H1 (cell line): ENCODE data around the gene PRIMPOL. TPM values are rescaled to one million over a fixed set of nuclear protein-coding genes. Genes with fewer than 3 reads are reported as not detected.

Experiments
- CTCF ChIA-PET: fragments of 300-600 bp; sonication (Branson Sonifier 250); formaldehyde crosslinking; loops from one replicate; lab custom pipeline; 2021; ENCODE audit not compliant: partially characterized antibody; lab: Charles Lee
- POLR2A ChIA-PET: fragments of 300-600 bp; sonication (Branson Sonifier 250); formaldehyde crosslinking; loops from one replicate; lab custom pipeline; 2021; ENCODE audit warnings: inconsistent platforms; ENCODE audit not compliant: partially characterized antibody; lab: Charles Lee
- DNase-seq, 2 experiments: peaks; one replicate each; pipeline versions ENCODE4 v3.0.0 to v3.0.0-alpha.2; 2010 to 2022; ENCODE audit warnings: low spot score in 2 of 2, low read depth in 1 of 2, mixed read lengths in 1 of 2
- FAIRE-seq: peaks from 2 replicates; lab custom pipeline; 2011; peaks lifted over from hg19 to GRCh38; lab: Jason Lieb, UNC
- H2AFZ ChIP-seq: 2 replicates; pipeline ENCODE4 v1.8.1; 2012; ENCODE audit warnings: low read length, inconsistent platforms
- H2AK5ac ChIP-seq: 2 replicates; pipeline ENCODE4 v1.6.1; 2013; ENCODE audit warnings: low read depth, low read length
- H2BK120ac ChIP-seq: replicated peaks from 2 replicates; pipeline ENCODE3; 2013; ENCODE audit warnings: low read depth, low read length, inconsistent platforms
- H2BK12ac ChIP-seq: 2 replicates; pipeline ENCODE4 v1.6.1; 2013; ENCODE audit warnings: low read depth, low read length
- H2BK15ac ChIP-seq: 2 replicates; pipeline ENCODE4 v1.6.1; 2013; ENCODE audit warnings: low read length
- H2BK20ac ChIP-seq: 2 replicates; pipeline ENCODE4 v1.6.1; 2013; ENCODE audit warnings: low read length
- H2BK5ac ChIP-seq: 2 replicates; pipeline ENCODE4 v1.6.1; 2013; ENCODE audit warnings: low read depth, low read length
- H3K14ac ChIP-seq: 2 replicates; pipeline ENCODE4 v1.6.1; 2013; ENCODE audit warnings: inconsistent platforms; ENCODE audit not compliant: insufficient read length
- H3K18ac ChIP-seq: 2 replicates; pipeline ENCODE4 v1.6.1; 2013; ENCODE audit warnings: low read length; ENCODE audit errors: extremely low read depth
- H3K23ac ChIP-seq: 2 replicates; pipeline ENCODE4 v1.6.1; 2013; ENCODE audit warnings: inconsistent platforms; ENCODE audit not compliant: insufficient read length
- H3K23me2 ChIP-seq: 2 replicates; pipeline ENCODE4 v1.6.1; 2013; ENCODE audit warnings: low read depth, low read length
- H3K27ac ChIP-seq: 2 replicates; pipeline ENCODE4 v1.6.1; 2011; ENCODE audit warnings: low read depth, low read length, inconsistent platforms
- H3K27me3 ChIP-seq, 4 experiments: replicated peaks in 1 of 4; 1 replicate in 1 of 4; 2 replicates in 3 of 4; pipeline versions ENCODE4 v1.6.1 to v1.8.1; 2011 to 2013; ENCODE audit warnings: low read length in 3 of 4, mild to moderate bottlenecking in 3 of 4, inconsistent platforms in 2 of 4, mixed read lengths in 2 of 4, moderate library complexity in 1 of 4; ENCODE audit not compliant: control insufficient read depth in 3 of 4, insufficient read depth in 3 of 4; ENCODE audit errors: extremely low read depth in 1 of 4
- H3K36me3 ChIP-seq, 4 experiments: 2 replicates each; pipeline versions ENCODE4 v1.6.1 to v1.8.1; 2011 to 2013; ENCODE audit warnings: mild to moderate bottlenecking in 4 of 4, low read length in 3 of 4, moderate library complexity in 2 of 4, control low read depth in 1 of 4, inconsistent platforms in 1 of 4; ENCODE audit not compliant: insufficient read depth in 4 of 4, control insufficient read depth in 2 of 4
- H3K4ac ChIP-seq: replicated peaks from 2 replicates; pipeline ENCODE3; 2013; ENCODE audit warnings: low read length, low read depth, mixed read lengths, inconsistent platforms; ENCODE audit not compliant: insufficient read length
- H3K4me1 ChIP-seq, 4 experiments: replicated peaks in 1 of 4; 1 replicate in 1 of 4; 2 replicates in 3 of 4; pipeline versions ENCODE4 v1.6.1 to v1.8.1; 2011 to 2013; ENCODE audit warnings: low read length in 3 of 4, inconsistent platforms in 2 of 4, mixed read lengths in 1 of 4; ENCODE audit not compliant: insufficient read depth in 4 of 4, control insufficient read depth in 3 of 4
- H3K4me2 ChIP-seq, 2 experiments: 2 replicates each; pipeline versions ENCODE4 v1.6.1 to v1.8.1; 2011 to 2013; ENCODE audit warnings: low read depth in 2 of 2, low read length in 2 of 2, control low read depth in 1 of 2, inconsistent platforms in 1 of 2, mild to moderate bottlenecking in 1 of 2; ENCODE audit not compliant: insufficient read depth in 1 of 2
- H3K4me3 ChIP-seq, 4 experiments: fragments of 200-600, 300-600 bp in 1 of 4; sonication (generic), shearing (Covaris generic), sonication (Bioruptor Twin) in 1 of 4; 2 replicates each; pipeline versions ENCODE4 v1.5.1 to v1.8.1; 2011 to 2016; ENCODE audit warnings: low read length in 4 of 4, low read depth in 3 of 4, control low read depth in 2 of 4, inconsistent platforms in 2 of 4, mild to moderate bottlenecking in 2 of 4, mixed read lengths in 1 of 4, moderate library complexity in 1 of 4; ENCODE audit not compliant: insufficient read depth in 2 of 4; ENCODE audit errors: extremely low read depth in 1 of 4
- H3K56ac ChIP-seq: replicated peaks from 2 replicates; pipeline ENCODE3; 2013; ENCODE audit warnings: low read depth, mild to moderate bottlenecking, mixed read lengths, low read length, inconsistent platforms; ENCODE audit not compliant: insufficient read length
- H3K79me1 ChIP-seq: 2 replicates; pipeline ENCODE4 v1.6.1; 2013; ENCODE audit warnings: low read depth, low read length, control low read depth
- H3K79me2 ChIP-seq, 2 experiments: 2 replicates each; pipeline versions ENCODE4 v1.6.1 to v1.8.1; 2012 to 2013; ENCODE audit warnings: low read length in 2 of 2, mild to moderate bottlenecking in 2 of 2, inconsistent platforms in 1 of 2; ENCODE audit not compliant: insufficient read depth in 2 of 2, control insufficient read depth in 1 of 2
- H3K9ac ChIP-seq, 4 experiments: replicated peaks in 1 of 4; 1 replicate in 1 of 4; 2 replicates in 3 of 4; pipeline versions ENCODE4 v1.6.1 to v1.8.1; 2011 to 2013; ENCODE audit warnings: low read depth in 3 of 4, low read length in 3 of 4, control low read depth in 2 of 4, mild to moderate bottlenecking in 2 of 4, moderate library complexity in 2 of 4, inconsistent platforms in 1 of 4; ENCODE audit errors: extremely low read depth in 1 of 4
- H3K9me3 ChIP-seq, 2 experiments: 2 replicates each; pipeline versions ENCODE4 v1.6.1 to v1.8.1; 2012 to 2013; ENCODE audit warnings: mild to moderate bottlenecking in 2 of 2, moderate library complexity in 2 of 2, control low read depth in 1 of 2, inconsistent platforms in 1 of 2, low read depth in 1 of 2, low read length in 1 of 2, mixed read lengths in 1 of 2; ENCODE audit not compliant: insufficient read depth in 2 of 2
- H4K20me1 ChIP-seq, 2 experiments: replicated peaks in 1 of 2; 2 replicates each; pipeline versions ENCODE3 to v1.8.1; 2011 to 2013; ENCODE audit warnings: inconsistent platforms in 2 of 2, low read length in 2 of 2, mild to moderate bottlenecking in 1 of 2; ENCODE audit not compliant: insufficient read depth in 2 of 2, control insufficient read depth in 1 of 2
- H4K5ac ChIP-seq: 2 replicates; pipeline ENCODE4 v1.6.1; 2013; ENCODE audit warnings: low read length, low read depth, mixed read lengths, inconsistent platforms; ENCODE audit not compliant: insufficient read length
- H4K8ac ChIP-seq: 2 replicates; pipeline ENCODE4 v1.8.0; 2013; ENCODE audit warnings: mild to moderate bottlenecking, moderate library complexity, low read length, inconsistent platforms; ENCODE audit not compliant: insufficient read depth; ENCODE audit errors: extremely low read depth
- H4K91ac ChIP-seq: replicated peaks from 2 replicates; pipeline ENCODE3; 2013; ENCODE audit warnings: low read length, mixed read lengths, inconsistent platforms; ENCODE audit not compliant: insufficient read length
- BACH1 ChIP-seq: IDR thresholded peaks from 2 replicates; pipeline ENCODE4 v1.6.1; 2012; ENCODE audit warnings: low read length, improper control_type of control experiment
- CHD1 ChIP-seq: IDR thresholded peaks from 2 replicates; pipeline ENCODE4 v1.6.1; 2012; ENCODE audit warnings: low read depth, low read length, improper control_type of control experiment
- JUN ChIP-seq: IDR thresholded peaks from 2 replicates; pipeline ENCODE4 v1.6.1; 2011; ENCODE audit warnings: low read depth, mild to moderate bottlenecking, improper control_type of control experiment, low read length
- NRF1 ChIP-seq: IDR thresholded peaks from 2 replicates; pipeline ENCODE4 v1.6.1; 2011; ENCODE audit warnings: mild to moderate bottlenecking, low read depth, low read length, improper control_type of control experiment
- POLR2AphosphoS5 ChIP-seq: IDR thresholded peaks from 2 replicates; pipeline ENCODE4 v1.6.1; 2011; ENCODE audit warnings: low read depth, low read length
- RFX5 ChIP-seq: IDR thresholded peaks from 2 replicates; pipeline ENCODE4 v1.6.1; 2011; ENCODE audit warnings: low read depth, low read length, improper control_type of control experiment, borderline replicate concordance
- SIRT6 ChIP-seq: IDR thresholded peaks from one replicate; pipeline ENCODE4 v1.7.1; 2012; ENCODE audit warnings: low read length, inconsistent platforms
- SP2 ChIP-seq: IDR thresholded peaks from 2 replicates; pipeline ENCODE4 v1.6.1; 2012; ENCODE audit warnings: mild to moderate bottlenecking, low read length, inconsistent platforms
- SRF ChIP-seq: IDR thresholded peaks from 2 replicates; pipeline ENCODE4 v1.6.1; 2011; ENCODE audit warnings: mild to moderate bottlenecking, low read depth, low read length, moderate library complexity
- TCF12 ChIP-seq: IDR thresholded peaks from 2 replicates; pipeline ENCODE4 v1.6.1; 2011; ENCODE audit warnings: low read depth, mild to moderate bottlenecking, low read length
- polyA plus RNA-seq, 7 experiments: library from polyadenylated mRNA; depleted of rRNA in 3 of 7; stranded (reverse) in 5 of 7; unstranded in 2 of 7; fragments of >200 nt in 5 of 7; fragments of 200-250 nt in 2 of 7; gene quantifications; 1 replicate in 5 of 7; 2 replicates in 1 of 7; 4 replicates in 1 of 7; pipeline versions ENCODE4 v1.2.1 to v1.2.3, GENCODE V29; 2011 to 2013; ENCODE audit warnings: missing spikeins in 2 of 7, mixed read lengths in 2 of 7
- total RNA-seq: library from RNA; stranded (reverse); fragmentation: NEBNext Ultra II Directional; extraction: Animal tissue kit (Norgen Biotek cat#: 25700); gene quantifications from 2 replicates; pipeline ENCODE4 v1.2.1, GENCODE V29; 2021
- TF ChIP-seq, protein P1 (sequence below): IDR thresholded peaks from 2 replicates; pipeline ENCODE4 v1.6.1; 2011; ENCODE audit warnings: low read depth, mild to moderate bottlenecking, low read length; ENCODE audit not compliant: insufficient read depth
- TF ChIP-seq, protein P2 (sequence below): IDR thresholded peaks from 2 replicates; pipeline ENCODE4 v1.6.1; 2012; ENCODE audit warnings: low read length, inconsistent platforms

The PRIMPOL gene
- total and polyA plus RNA-seq, 2 of the 8 experiments (the other 6 are each of a cell fraction or from before 2014, with no cell fraction given) = 4.4 to 6.7 TPM

GRCh38 chr4:184660978-184661377, 11.4 kb downstream of the PRIMPOL start:
- Histone ChIP-seq H2BK120ac (no peak overlapping the region), H3K36me3 (peaks cover 0 to 3% (median 0%) of the 10 kb centered on the region in 4 experiments; a peak in 1 of 8 replicates), H4K20me1 (peaks cover 0 to 1% of the 10 kb centered on the region in 2 experiments), H4K5ac (no peak overlapping the region), H3K4me1 (no peaks in the 10 kb centered on the region), H3K9ac (no peak overlapping the region), H3K4ac (no peak overlapping the region), H3K79me1 (no peaks in the 10 kb centered on the region), H3K79me2 (no peaks in the 10 kb centered on the region), H4K8ac (no peak overlapping the region), H2BK15ac (no peak overlapping the region), H2AK5ac (no peak overlapping the region), H2BK20ac (no peak overlapping the region), H4K91ac (no peak overlapping the region), H2BK5ac (no peak overlapping the region), H3K4me2 (no peak overlapping the region), H3K23ac (no peak overlapping the region), H3K27ac (no peak overlapping the region), H3K56ac (no peak overlapping the region), H3K4me3 (no peak overlapping the region), H3K23me2 (no peaks in the 10 kb centered on the region), H3K27me3 (no peaks in the 10 kb centered on the region), H2AFZ (no peak overlapping the region), H3K18ac (no peak overlapping the region), H2BK12ac (no peak overlapping the region), H3K14ac (no peak overlapping the region), H3K9me3 (no peaks in the 10 kb centered on the region)
- CTCF ChIA-PET = interaction anchor here (2.2 kb wide), 1 partner anchor 11 kb away, joined by 5 read pairs; no protein-coding TSS in a partner anchor
- no peak for FAIRE-seq
- TF ChIP-seq JUN = no peak
- TF ChIP-seq, protein P1, sequence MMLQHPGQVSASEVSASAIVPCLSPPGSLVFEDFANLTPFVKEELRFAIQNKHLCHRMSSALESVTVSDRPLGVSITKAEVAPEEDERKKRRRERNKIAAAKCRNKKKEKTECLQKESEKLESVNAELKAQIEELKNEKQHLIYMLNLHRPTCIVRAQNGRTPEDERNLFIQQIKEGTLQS = no peak
- no peak for TF ChIP-seq SIRT6
- no peak for TF ChIP-seq POLR2AphosphoS5
- TF ChIP-seq BACH1 = no peak
- no peak for TF ChIP-seq SP2
- TF ChIP-seq CHD1 = no peak
- TF ChIP-seq SRF = no peak
- TF ChIP-seq RFX5 = no peak
- no peak for TF ChIP-seq NRF1
- TF ChIP-seq, protein P2, sequence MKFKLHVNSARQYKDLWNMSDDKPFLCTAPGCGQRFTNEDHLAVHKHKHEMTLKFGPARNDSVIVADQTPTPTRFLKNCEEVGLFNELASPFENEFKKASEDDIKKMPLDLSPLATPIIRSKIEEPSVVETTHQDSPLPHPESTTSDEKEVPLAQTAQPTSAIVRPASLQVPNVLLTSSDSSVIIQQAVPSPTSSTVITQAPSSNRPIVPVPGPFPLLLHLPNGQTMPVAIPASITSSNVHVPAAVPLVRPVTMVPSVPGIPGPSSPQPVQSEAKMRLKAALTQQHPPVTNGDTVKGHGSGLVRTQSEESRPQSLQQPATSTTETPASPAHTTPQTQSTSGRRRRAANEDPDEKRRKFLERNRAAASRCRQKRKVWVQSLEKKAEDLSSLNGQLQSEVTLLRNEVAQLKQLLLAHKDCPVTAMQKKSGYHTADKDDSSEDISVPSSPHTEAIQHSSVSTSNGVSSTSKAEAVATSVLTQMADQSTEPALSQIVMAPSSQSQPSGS = no peak
- no peak for TF ChIP-seq TCF12
- POLR2A ChIA-PET = no interaction called here
- no peak for DNase-seq
